Glutamatergic neuron (in vitro differentiated cells): ENCODE results near the gene EIF2S3. TPM values are rescaled to one million over a fixed set of nuclear protein-coding genes. Genes with fewer than 3 reads are reported as not detected.

Experiments
- DNase-seq: peaks from one replicate; pipeline ENCODE4 v3.0.0; 2022
- H3K27ac Mint-ChIP-seq: one replicate; pipeline ENCODE4 v1.8.0; 2020; ENCODE audit warnings: mild to moderate bottlenecking, mixed read lengths, inconsistent platforms; ENCODE audit not compliant: unreplicated experiment
- H3K27me3 Mint-ChIP-seq: one replicate; pipeline ENCODE4 v1.8.0; 2020; ENCODE audit warnings: mild to moderate bottlenecking, moderate library complexity, mixed read lengths, inconsistent platforms; ENCODE audit not compliant: unreplicated experiment
- H3K36me3 Mint-ChIP-seq: one replicate; pipeline ENCODE4 v1.8.0; 2020; ENCODE audit warnings: mild to moderate bottlenecking, mixed read lengths, inconsistent platforms; ENCODE audit not compliant: unreplicated experiment
- H3K4me1 Mint-ChIP-seq: one replicate; pipeline ENCODE4 v1.8.0; 2020; ENCODE audit warnings: mild to moderate bottlenecking, low read depth, mixed read lengths, inconsistent platforms; ENCODE audit not compliant: unreplicated experiment
- H3K4me3 Mint-ChIP-seq: one replicate; pipeline ENCODE4 v1.8.0; 2020; ENCODE audit warnings: mild to moderate bottlenecking, mixed read lengths, inconsistent platforms; ENCODE audit not compliant: unreplicated experiment
- H3K9me3 Mint-ChIP-seq: one replicate; pipeline ENCODE4 v1.8.0; 2020; ENCODE audit warnings: mild to moderate bottlenecking, moderate library complexity, mixed read lengths, inconsistent platforms; ENCODE audit not compliant: unreplicated experiment
- total RNA-seq: library from RNA; stranded (reverse); fragmentation: NEBNext Ultra II Directional; extraction: Animal tissue kit (Norgen Biotek cat#: 25700); gene quantifications from one replicate; pipeline ENCODE4 v1.2.1, GENCODE V29; 2021; ENCODE audit not compliant: unreplicated experiment
- TF ChIP-seq, protein P1 (sequence below): fragments of 200-600 bp; sonication (generic); IDR thresholded peaks from one replicate; pipeline ENCODE4 v1.5.0; 2021; ENCODE audit not compliant: partially characterized antibody, unreplicated experiment

The EIF2S3 gene
- total RNA-seq, 1 donor from 2014 or later = 134 TPM

DNA sequence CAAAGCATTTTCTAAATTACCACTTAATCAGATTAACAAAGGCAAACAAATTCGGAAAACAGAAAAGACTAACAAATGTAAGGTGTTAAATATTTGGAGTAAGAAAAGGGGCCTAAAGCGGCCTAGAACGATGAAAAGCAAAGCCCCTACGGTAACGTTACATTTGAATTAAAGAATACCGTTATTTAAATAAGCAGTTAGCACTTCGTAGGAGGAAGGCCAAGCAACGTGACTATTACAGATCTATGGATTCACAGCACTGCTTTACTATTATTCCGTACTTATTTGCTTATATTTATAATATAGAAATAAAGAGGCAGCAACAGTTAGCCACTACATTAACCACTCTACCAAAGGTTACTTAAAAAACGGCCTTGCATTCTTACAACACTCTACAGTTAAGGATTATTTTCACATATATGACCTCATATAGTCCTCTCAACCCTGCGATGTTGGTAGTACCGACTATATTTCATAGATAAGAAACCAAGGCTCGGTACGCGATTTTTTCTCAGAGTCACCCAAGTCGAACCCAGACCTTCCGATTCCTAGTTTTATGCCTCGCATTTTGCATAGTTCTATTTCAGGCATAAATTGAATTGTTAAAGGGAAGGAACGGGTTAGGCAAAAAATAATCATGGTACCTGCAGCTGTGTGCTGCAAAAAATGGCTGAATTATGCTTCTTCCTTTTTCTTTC, 30.6 kb upstream of the EIF2S3 start:
- peak overlapping the region; percentile 85 for H3K4me3 Mint-ChIP-seq
- peaks cover 2% of the 10 kb centered on the region for H3K27me3 Mint-ChIP-seq
- H3K36me3 Mint-ChIP-seq = no peaks in the 10 kb centered on the region
- peaks cover 5% of the 10 kb centered on the region for H3K9me3 Mint-ChIP-seq
- H3K4me1 Mint-ChIP-seq = peaks cover 2% of the 10 kb centered on the region
- H3K27ac Mint-ChIP-seq = peak overlapping the region; percentile 66
- no peak for DNase-seq
- TF ChIP-seq, protein P1, sequence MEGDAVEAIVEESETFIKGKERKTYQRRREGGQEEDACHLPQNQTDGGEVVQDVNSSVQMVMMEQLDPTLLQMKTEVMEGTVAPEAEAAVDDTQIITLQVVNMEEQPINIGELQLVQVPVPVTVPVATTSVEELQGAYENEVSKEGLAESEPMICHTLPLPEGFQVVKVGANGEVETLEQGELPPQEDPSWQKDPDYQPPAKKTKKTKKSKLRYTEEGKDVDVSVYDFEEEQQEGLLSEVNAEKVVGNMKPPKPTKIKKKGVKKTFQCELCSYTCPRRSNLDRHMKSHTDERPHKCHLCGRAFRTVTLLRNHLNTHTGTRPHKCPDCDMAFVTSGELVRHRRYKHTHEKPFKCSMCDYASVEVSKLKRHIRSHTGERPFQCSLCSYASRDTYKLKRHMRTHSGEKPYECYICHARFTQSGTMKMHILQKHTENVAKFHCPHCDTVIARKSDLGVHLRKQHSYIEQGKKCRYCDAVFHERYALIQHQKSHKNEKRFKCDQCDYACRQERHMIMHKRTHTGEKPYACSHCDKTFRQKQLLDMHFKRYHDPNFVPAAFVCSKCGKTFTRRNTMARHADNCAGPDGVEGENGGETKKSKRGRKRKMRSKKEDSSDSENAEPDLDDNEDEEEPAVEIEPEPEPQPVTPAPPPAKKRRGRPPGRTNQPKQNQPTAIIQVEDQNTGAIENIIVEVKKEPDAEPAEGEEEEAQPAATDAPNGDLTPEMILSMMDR = no peak

DNA sequence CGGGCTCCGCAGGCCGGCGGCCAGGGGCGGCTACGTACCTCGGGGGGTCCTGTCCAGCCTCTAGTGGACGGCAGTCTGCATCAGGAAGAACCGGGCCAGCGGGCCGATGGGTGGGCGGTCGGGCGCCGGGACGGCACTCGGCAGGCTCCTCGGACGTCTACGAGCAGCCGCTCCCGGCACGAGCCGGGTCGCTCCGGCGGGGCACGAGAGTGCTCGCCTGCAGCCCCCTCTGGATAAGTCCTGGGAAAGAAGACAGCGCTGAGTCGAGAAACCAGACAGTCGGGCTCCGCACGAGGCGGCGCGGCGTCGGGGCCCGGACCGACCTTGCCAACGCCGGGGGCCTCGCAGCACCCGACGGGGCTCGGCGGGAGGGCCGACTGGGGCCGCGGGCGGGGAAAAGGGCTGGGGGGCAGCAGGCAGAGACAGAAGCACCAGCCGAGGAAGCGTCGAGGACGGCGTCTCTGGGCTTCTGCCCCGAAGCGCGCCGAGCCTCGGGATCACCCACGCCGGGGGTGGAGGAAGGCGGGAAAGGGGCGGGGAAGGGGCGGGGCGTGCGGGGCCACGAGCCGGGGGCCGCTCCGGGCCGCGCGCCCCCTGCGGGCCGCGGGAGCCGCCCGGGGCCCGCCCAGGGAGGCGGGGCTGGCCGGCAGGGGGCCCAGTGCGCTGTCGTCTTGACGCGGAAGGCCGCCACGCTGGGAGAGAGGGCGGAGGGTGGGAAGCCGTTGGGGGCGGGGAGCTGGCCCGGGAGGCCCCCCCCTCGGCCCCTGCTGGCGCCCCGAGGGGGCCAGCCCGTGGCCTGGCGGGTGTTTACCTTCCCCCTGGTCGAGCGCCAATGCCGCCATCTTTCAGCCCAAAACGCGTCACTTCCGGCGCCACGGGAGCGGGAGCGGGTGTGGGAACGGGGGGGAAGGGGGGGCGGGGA, 29.7 kb upstream of the EIF2S3 start:
- no peak overlapping the region for H3K27ac Mint-ChIP-seq
- H3K27me3 Mint-ChIP-seq = peaks cover 2% of the 10 kb centered on the region
- peaks cover 5% of the 10 kb centered on the region for H3K9me3 Mint-ChIP-seq
- H3K36me3 Mint-ChIP-seq = no peaks in the 10 kb centered on the region
- TF ChIP-seq, protein P1 = no peak
- DNase-seq = peak; percentile 82
- peaks cover 2% of the 10 kb centered on the region for H3K4me1 Mint-ChIP-seq
- no peak overlapping the region for H3K4me3 Mint-ChIP-seq

DNA sequence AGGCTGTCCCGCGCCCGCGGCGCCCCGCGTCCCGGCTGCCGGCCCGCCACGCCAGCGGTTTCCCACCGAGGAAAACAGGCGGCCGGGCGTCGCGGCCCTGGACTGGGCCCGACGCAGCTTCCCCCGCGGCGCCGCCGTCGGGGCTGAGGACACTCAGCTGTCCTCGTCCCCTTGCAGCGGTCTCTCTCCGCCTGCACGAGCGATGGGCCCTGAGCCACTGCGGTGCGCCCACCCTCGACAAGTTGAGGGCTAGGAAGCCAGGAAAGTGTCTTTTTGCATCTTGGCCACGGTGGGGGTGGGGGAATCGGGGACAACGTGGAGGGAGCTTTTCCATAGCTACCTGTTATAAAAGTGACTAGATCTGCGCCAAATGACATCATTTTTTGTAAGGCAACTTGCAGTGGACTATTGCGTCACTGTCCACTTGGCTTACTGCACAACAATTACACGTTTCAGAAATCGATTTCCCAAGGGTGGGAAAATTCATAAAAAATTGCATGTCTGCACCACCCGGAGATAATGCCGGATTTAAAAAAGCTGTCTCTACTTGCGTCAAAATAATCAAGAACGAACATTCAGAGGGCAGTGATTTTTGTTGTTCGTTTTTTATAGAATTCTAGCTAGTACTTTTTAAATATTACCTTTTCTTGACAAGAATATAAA, 28.9 kb upstream of the EIF2S3 start:
- Mint-ChIP-seq H3K27me3 (peaks cover 2% of the 10 kb centered on the region), H3K36me3 (no peaks in the 10 kb centered on the region), H3K4me1 (peaks cover 2% of the 10 kb centered on the region), H3K27ac (peak overlapping the region; percentile 96), H3K9me3 (peaks cover 5% of the 10 kb centered on the region), H3K4me3 (peak overlapping the region; percentile 90)
- DNase-seq = no peak
- TF ChIP-seq, protein P1 = no peak

DNA sequence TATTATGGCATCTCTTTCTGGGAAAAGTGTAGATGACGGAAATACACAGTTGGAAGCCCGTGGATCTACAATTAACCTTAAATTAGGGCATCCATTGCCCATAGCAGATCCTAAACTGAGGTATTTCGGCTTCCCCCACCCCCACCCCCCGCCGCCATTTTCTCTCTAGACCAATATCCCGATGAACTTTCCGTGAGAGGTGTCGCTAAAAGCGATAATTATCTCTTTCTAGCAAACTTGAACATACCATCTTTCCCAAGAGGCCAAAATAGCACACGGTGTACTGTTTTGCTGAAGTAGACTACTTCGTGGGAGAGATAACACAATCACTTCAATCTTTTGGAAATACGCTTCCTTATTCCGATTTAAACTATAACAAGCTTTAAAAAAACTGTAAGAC, 28.3 kb upstream of the EIF2S3 start:
- Mint-ChIP-seq H3K27me3 (peaks cover 2% of the 10 kb centered on the region), H3K36me3 (no peaks in the 10 kb centered on the region), H3K9me3 (peaks cover 5% of the 10 kb centered on the region), H3K27ac (peak overlapping the region; percentile 96), H3K4me1 (peaks cover 2% of the 10 kb centered on the region), H3K4me3 (peak overlapping the region; percentile 90)
- TF ChIP-seq, protein P1 = no peak
- no peak for DNase-seq
